ENCODE measurements around the gene EVL.

GRCh38 chr14:100070310-100070709 lies 5.1 kb downstream of the EVL start:
- TF ChIP-seq CTCF (IDR thresholded peaks at IDR 0.05) (no peak), POLR2A (IDR thresholded peaks at IDR 0.05) (no peak)

Measured in testis (tissue), 2 donors.